Raji (cell line): Measurements from ENCODE around the gene PRSS8.

Source experiments
- POLR2A ChIP-seq: IDR thresholded peaks from 2 replicates; pipeline ENCODE4 v1.6.1; 2011; ENCODE audit warnings: low read depth, low read length, control low read depth; ENCODE audit not compliant: insufficient read depth

PRSS8 gene

GRCh38 chr16:31132303-31132979, 3.1 kb downstream of the PRSS8 start:
- no peak for TF ChIP-seq POLR2A

- TF ChIP-seq POLR2A: no peak
These were observed 3.7 kb downstream of the PRSS8 start for GRCh38 chr16:31131841-31132271.

GRCh38 chr16:31131416-31131815, 4.1 kb downstream of the PRSS8 start:
- TF ChIP-seq POLR2A: no peak

GRCh38 chr16:31130899-31131298, 4.6 kb downstream of the PRSS8 start:
- no peak for TF ChIP-seq POLR2A

- no peak for TF ChIP-seq POLR2A
These were observed 5.1 kb downstream of the PRSS8 start for GRCh38 chr16:31130336-31130891.

DNA sequence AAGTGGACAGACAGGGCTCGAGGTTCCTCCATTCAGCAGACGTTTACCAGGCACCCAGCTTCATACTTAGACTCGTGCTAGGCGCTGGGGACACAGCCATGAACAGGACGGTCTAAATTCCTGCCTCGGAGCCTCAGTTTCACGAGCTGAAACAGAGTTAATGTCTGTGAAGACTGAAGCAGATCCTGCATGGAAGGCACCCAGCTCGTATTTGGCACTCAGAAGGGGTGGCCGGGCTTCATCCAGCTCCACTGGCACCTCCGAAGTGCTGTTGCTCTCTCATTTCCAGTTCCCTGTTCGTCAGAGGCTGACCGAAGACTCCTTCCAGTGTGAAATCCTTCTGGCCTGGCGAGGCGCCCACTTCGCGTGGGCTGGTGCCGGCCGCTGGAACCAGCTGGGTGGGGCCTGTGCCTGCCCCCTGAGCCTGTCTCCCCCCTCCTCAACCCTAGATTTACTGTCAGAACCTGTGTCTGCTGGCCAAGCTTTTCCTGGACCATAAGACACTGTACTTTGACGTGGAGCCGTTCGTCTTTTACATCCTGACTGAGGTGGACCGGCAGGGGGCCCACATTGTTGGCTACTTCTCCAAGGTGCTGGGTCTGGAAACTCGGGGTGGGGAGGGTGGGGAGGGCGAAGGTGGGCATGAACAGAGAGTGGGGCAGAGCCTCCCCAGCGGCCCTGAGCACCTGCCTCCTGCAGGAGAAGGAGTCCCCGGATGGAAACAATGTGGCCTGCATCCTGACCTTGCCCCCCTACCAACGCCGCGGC, 5.8 kb downstream of the PRSS8 start:
- TF ChIP-seq POLR2A: no peak

GRCh38 chr16:31128711-31129567, 6.6 kb downstream of the PRSS8 start:
- no peak for TF ChIP-seq POLR2A

DNA sequence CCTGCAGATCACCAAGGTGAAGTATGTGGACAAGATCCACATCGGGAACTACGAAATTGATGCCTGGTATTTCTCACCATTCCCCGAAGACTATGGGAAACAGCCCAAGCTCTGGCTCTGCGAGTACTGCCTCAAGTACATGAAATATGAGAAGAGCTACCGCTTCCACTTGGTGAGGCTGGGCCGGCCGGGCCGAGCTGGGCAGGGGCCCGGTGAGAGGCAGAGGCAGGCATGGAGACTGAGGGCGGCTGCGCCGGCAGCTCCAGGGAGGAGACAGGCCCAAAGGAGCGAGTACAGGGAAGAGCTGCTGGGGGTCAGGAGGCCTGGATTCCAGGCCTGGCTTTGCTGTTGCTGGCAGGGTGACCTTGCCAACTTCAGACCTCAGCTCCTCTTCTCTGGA, 8.3 kb downstream of the PRSS8 start:
- TF ChIP-seq POLR2A: no peak

DNA sequence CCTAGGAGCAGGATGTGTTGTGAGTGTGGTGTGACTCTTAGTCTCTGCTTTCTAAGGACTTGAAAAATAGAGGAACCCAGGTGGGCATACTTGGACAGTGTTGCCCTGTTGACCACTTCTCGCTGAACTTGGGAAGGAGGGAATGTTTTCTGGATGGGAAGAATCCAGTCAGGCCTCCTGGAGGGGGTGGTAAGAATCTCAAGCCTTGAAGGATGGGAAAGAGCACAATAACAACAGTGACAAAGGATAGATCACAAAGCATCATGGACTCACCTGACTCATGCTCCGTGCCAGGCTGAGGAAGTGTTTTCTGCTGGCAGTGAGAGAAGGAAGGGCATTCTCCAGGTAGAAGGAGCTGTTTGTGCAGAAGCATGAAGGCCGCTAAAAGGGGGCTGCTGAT, 9.7 kb downstream of the PRSS8 start:
- TF ChIP-seq POLR2A: no peak

- no peak for TF ChIP-seq POLR2A
These were observed 15.4 kb downstream of the PRSS8 start for GRCh38 chr16:31120129-31120528.

GRCh38 chr16:31118223-31119155, 17.0 kb downstream of the PRSS8 start:
- TF ChIP-seq POLR2A: no peak

- peak; percentile 89 for TF ChIP-seq POLR2A
These were observed 17.9 kb downstream of the PRSS8 start, which contains the start of gene KAT8 for GRCh38 chr16:31117384-31118222. Gene KAT8, plus strand, starts transcription at chr16:31117664. Its CDS starts 18 bp downstream, at chr16:31117682.

DNA sequence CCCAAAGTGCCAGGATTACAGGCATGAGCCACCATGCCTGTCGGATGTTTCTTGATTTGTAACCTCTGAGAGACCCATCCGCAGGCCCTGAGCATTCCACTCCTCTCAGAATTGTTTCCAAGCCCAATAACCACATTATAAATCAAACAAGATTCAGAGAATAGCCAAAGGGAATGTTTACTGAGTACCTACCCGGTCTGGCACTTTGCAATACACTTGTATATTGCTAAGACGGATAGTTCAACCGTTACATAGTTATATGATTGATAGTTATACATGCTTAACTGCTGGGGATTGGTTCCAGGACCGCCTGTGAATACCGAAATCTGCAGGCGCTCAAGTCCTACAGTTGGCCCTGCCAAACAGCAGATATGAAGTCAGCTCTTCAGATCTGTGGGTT, 21.1 kb downstream of the PRSS8 start:
- no peak for TF ChIP-seq POLR2A
